IMR-90 (cell line): ENCODE measurements around the gene EREG. TPM values are rescaled to one million over a fixed set of nuclear protein-coding genes. Genes with fewer than 3 reads are reported as not detected.

Experiments
- ATAC-seq: fragments of 200-7000 bp; cut with Tn5 transposase; 2 replicates; pipeline ENCODE4 v1.9.1; 2020; ENCODE audit warnings: low read depth, mild to moderate bottlenecking, moderate library complexity
- BruUV-seq: library from RNA; stranded (reverse); fragments of 400-500 nt; replicated peaks from 2 replicates; lab custom pipeline; 2021; lab: Mats Ljungman, UMichigan
- CTCF ChIA-PET: fragments of 300-600 bp; formaldehyde crosslinking; extraction: SDS; loops from one replicate; lab custom pipeline; 2021; ENCODE audit warnings: antibody characterized with exemption; lab: Yijun Ruan, JAX
- POLR2A ChIA-PET: fragments of 300-600 bp; sonication (Branson Sonifier 250); formaldehyde crosslinking; loops from one replicate; lab custom pipeline; 2022; ENCODE audit warnings: antibody characterized with exemption; ENCODE audit not compliant: unreplicated experiment; lab: Charles Lee
- DNase-seq: peaks from one replicate; pipeline ENCODE4 v3.0.0; 2013
- H2AFZ ChIP-seq: replicated peaks from 2 replicates; pipeline ENCODE3; 2013; ENCODE audit warnings: low read length, mild to moderate bottlenecking; ENCODE audit not compliant: poor library complexity
- H2AK5ac ChIP-seq: 2 replicates; pipeline ENCODE4 v1.6.1; 2013; ENCODE audit warnings: low read depth, low read length, inconsistent platforms
- H2AK9ac ChIP-seq: replicated peaks from 2 replicates; pipeline ENCODE3; 2013; ENCODE audit warnings: mild to moderate bottlenecking, low read depth, low read length, moderate library complexity; ENCODE audit not compliant: poor library complexity
- H2BK120ac ChIP-seq: 2 replicates; pipeline ENCODE4 v1.6.1; 2013; ENCODE audit warnings: low read depth, low read length, inconsistent platforms
- H2BK15ac ChIP-seq: 3 replicates; pipeline ENCODE4 v1.6.1; 2013; ENCODE audit warnings: low read depth, low read length, inconsistent platforms
- H2BK20ac ChIP-seq: 2 replicates; pipeline ENCODE4 v1.6.1; 2013; ENCODE audit warnings: low read depth, mild to moderate bottlenecking, inconsistent platforms, low read length, moderate library complexity
- H2BK5ac ChIP-seq: 2 replicates; pipeline ENCODE4 v1.6.1; 2013; ENCODE audit warnings: mild to moderate bottlenecking, low read depth, low read length, inconsistent platforms; ENCODE audit not compliant: poor library complexity, severe bottlenecking
- H3K14ac ChIP-seq: replicated peaks from 2 replicates; pipeline ENCODE4 v1.6.1; 2013; ENCODE audit warnings: low read depth, low read length, inconsistent platforms
- H3K18ac ChIP-seq: 2 replicates; pipeline ENCODE4 v1.6.1; 2013; ENCODE audit warnings: low read depth, low read length, control low read depth
- H3K23ac ChIP-seq: 2 replicates; pipeline ENCODE4 v1.6.1; 2013; ENCODE audit warnings: low read depth, low read length, inconsistent platforms
- H3K27ac ChIP-seq: 2 replicates; pipeline ENCODE4 v1.5.1; 2013; ENCODE audit warnings: mild to moderate bottlenecking, control low read depth, low read length; ENCODE audit not compliant: insufficient read depth
- H3K27me3 ChIP-seq: 2 replicates; pipeline ENCODE4 v1.6.1; 2013; ENCODE audit warnings: low read length; ENCODE audit not compliant: control insufficient read depth, insufficient read depth
- H3K36me3 ChIP-seq: 2 replicates; pipeline ENCODE4 v1.6.1; 2013; ENCODE audit warnings: low read length, mixed read lengths; ENCODE audit not compliant: control insufficient read depth, insufficient read depth
- H3K4ac ChIP-seq: 2 replicates; pipeline ENCODE4 v1.6.1; 2013; ENCODE audit warnings: low read depth, low read length, inconsistent platforms
- H3K4me1 ChIP-seq: 2 replicates; pipeline ENCODE4 v1.6.1; 2013; ENCODE audit warnings: low read length, mixed read lengths; ENCODE audit not compliant: control insufficient read depth, insufficient read depth
- H3K4me2 ChIP-seq: 2 replicates; pipeline ENCODE4 v1.6.1; 2013; ENCODE audit warnings: low read depth, mild to moderate bottlenecking, control low read depth, low read length, moderate library complexity
- H3K4me3 ChIP-seq: 2 replicates; pipeline ENCODE4 v1.5.1; 2013; ENCODE audit warnings: low read depth, mild to moderate bottlenecking, control low read depth, low read length, moderate library complexity; ENCODE audit not compliant: insufficient read depth
- H3K56ac ChIP-seq: 2 replicates; pipeline ENCODE4 v1.6.1; 2013; ENCODE audit warnings: low read length, inconsistent platforms; ENCODE audit not compliant: insufficient read depth; ENCODE audit errors: extremely low read depth
- H3K79me1 ChIP-seq, 2 experiments: 2 replicates each; pipeline ENCODE4 v1.6.1; 2013; ENCODE audit warnings: low read length in 2 of 2, inconsistent platforms in 1 of 2, low read depth in 1 of 2
- H3K9ac ChIP-seq: 2 replicates; pipeline ENCODE4 v1.6.1; 2013; ENCODE audit warnings: low read depth, low read length, control low read depth
- H3K9me1 ChIP-seq: 2 replicates; pipeline ENCODE4 v1.6.1; 2013; ENCODE audit warnings: low read length, inconsistent platforms; ENCODE audit not compliant: insufficient read depth
- H3K9me3 ChIP-seq: 2 replicates; pipeline ENCODE4 v1.6.1; 2013; ENCODE audit warnings: low read length; ENCODE audit not compliant: control insufficient read depth, insufficient read depth
- H4K20me1 ChIP-seq: 2 replicates; pipeline ENCODE4 v1.6.1; 2013; ENCODE audit warnings: low read length, inconsistent platforms; ENCODE audit not compliant: insufficient read depth
- H4K5ac ChIP-seq: 2 replicates; pipeline ENCODE4 v1.6.1; 2013; ENCODE audit warnings: mild to moderate bottlenecking, low read depth, low read length, control low read depth
- H4K8ac ChIP-seq, 2 experiments: 2 replicates each; pipeline ENCODE4 v1.6.1; 2013; ENCODE audit warnings: low read depth in 2 of 2, low read length in 2 of 2, control low read depth in 1 of 2, inconsistent platforms in 1 of 2
- H4K91ac ChIP-seq: 2 replicates; pipeline ENCODE4 v1.6.1; 2013; ENCODE audit warnings: low read depth, low read length, inconsistent platforms; ENCODE audit not compliant: insufficient read depth
- BHLHE40 ChIP-seq: fragments of 150-350 bp; IDR thresholded peaks from 2 replicates; pipeline ENCODE4 v1.6.1; 2016; ENCODE audit warnings: mild to moderate bottlenecking, low read depth, low read length
- CEBPB ChIP-seq: IDR thresholded peaks from 2 replicates; pipeline ENCODE4 v1.6.1; 2012; ENCODE audit warnings: low read depth, low read length, improper control_type of control experiment
- CHD1 ChIP-seq: IDR thresholded peaks from 2 replicates; pipeline ENCODE4 v1.6.1; 2012; ENCODE audit warnings: low read depth, low read length, improper control_type of control experiment
- ELK1 ChIP-seq: fragments of 150-350 bp; IDR thresholded peaks from 2 replicates; pipeline ENCODE4 v1.6.1; 2016; ENCODE audit warnings: low read depth, mild to moderate bottlenecking, low read length, moderate library complexity, borderline replicate concordance
- FOS ChIP-seq: fragments of 150-350 bp; IDR thresholded peaks from 2 replicates; pipeline ENCODE4 v1.6.1; 2016; ENCODE audit warnings: low read depth, low read length
- MAFK ChIP-seq: IDR thresholded peaks from 2 replicates; pipeline ENCODE4 v1.6.1; 2012; ENCODE audit warnings: low read depth, low read length, improper control_type of control experiment
- MAZ ChIP-seq: IDR thresholded peaks from 2 replicates; pipeline ENCODE4 v1.6.1; 2012; ENCODE audit warnings: low read depth, mild to moderate bottlenecking, low read length, improper control_type of control experiment, moderate library complexity, borderline replicate concordance
- NFE2L2 ChIP-seq: fragments of 150-350 bp; IDR thresholded peaks from 2 replicates; pipeline ENCODE4 v1.6.1; 2016; ENCODE audit warnings: low read depth, mild to moderate bottlenecking, low read length
- POLR2A ChIP-seq: IDR thresholded peaks from 2 replicates; pipeline ENCODE4 v1.6.1; 2012; ENCODE audit warnings: mild to moderate bottlenecking, low read depth, low read length
- RAD21 ChIP-seq: IDR thresholded peaks from 2 replicates; pipeline ENCODE4 v1.6.1; 2012; ENCODE audit warnings: low read length, improper control_type of control experiment
- RCOR1 ChIP-seq: IDR thresholded peaks from 2 replicates; pipeline ENCODE4 v1.6.1; 2012; ENCODE audit warnings: mild to moderate bottlenecking, low read length, improper control_type of control experiment; ENCODE audit not compliant: insufficient replicate concordance
- RFX5 ChIP-seq: IDR thresholded peaks from 2 replicates; pipeline ENCODE4 v1.8.0; 2012; ENCODE audit warnings: low read depth, mild to moderate bottlenecking, low read length, moderate library complexity
- SMC3 ChIP-seq: fragments of 150-350 bp; IDR thresholded peaks from 2 replicates; pipeline ENCODE4 v1.6.1; 2016; ENCODE audit warnings: low read depth, mild to moderate bottlenecking, antibody characterized with exemption, low read length, moderate library complexity
- WGBS, 2 experiments: methylation state at CpG; one replicate each; pipeline versions ENCODE4 v1.1.5 to v1.1.7; 2013; ENCODE audit warnings: missing lambda C conversion rate in 2 of 2; ENCODE audit not compliant: insufficient read length in 1 of 2; ENCODE audit errors: extremely low coverage in 2 of 2; 5-methylcytosine and 5-hydroxymethylcytosine counted together
- dilution Hi-C: fragments of 300-500 bp; cut with HindIII; formaldehyde crosslinking; loops from one replicate; pipeline ENCODE4 v1.14.3; 2018; ENCODE audit warnings: low sequenced_read_pairs; ENCODE audit not compliant: unreplicated experiment
- in situ Hi-C: fragments of 300-500 bp; cut with MboI; formaldehyde crosslinking; loops from 3 replicates; pipeline ENCODE4 v1.14.3; 2019; ENCODE audit warnings: low sequenced_read_pairs, inconsistent platforms, mixed read lengths
- intact Hi-C: fragments of 100-400 bp; cut with micrococcal nuclease; formaldehyde crosslinking; loops from 2 replicates; pipeline ENCODE4 v1.10.0; 2022
- polyA plus RNA-seq, 3 experiments: library from polyadenylated mRNA; depleted of rRNA; stranded (reverse); fragments of >200 nt; gene quantifications; 2 replicates each; pipeline ENCODE4 v1.2.3, GENCODE V29; 2012; ENCODE audit warnings: low replicate concordance in 1 of 3
- total RNA-seq: library from RNA; depleted of rRNA; stranded (reverse); fragments of >200 nt; gene quantifications from 2 replicates; pipeline ENCODE4 v1.2.3, GENCODE V29; 2012
- TF ChIP-seq, protein P1 (sequence below): conservative IDR thresholded peaks from 2 replicates; pipeline ENCODE4 v1.5.1; 2012; ENCODE audit warnings: mild to moderate bottlenecking, low read depth, low read length, improper control_type of control experiment

EREG gene
- total and polyA plus RNA-seq, 2 of the 4 experiments (the other 2 are of a cell fraction): 0.26 to 0.36 TPM

- BruUV-seq: no TSS peak
- DNase-seq (no peak), ATAC-seq (no peak)
- Histone ChIP-seq H3K9me3 (no peaks in the 10 kb centered on the region), H3K27me3 (peaks cover 2% of the 10 kb centered on the region), H3K4me2 (no peak overlapping the region), H3K36me3 (no peaks in the 10 kb centered on the region), H3K4ac (no peak overlapping the region), H4K8ac (no peak overlapping the region), H2AFZ (no peak overlapping the region), H4K20me1 (no peaks in the 10 kb centered on the region), H2AK9ac (no peak overlapping the region), H2BK20ac (no peak overlapping the region), H3K14ac (no peak overlapping the region), H2BK120ac (no peak overlapping the region), H3K9me1 (no peaks in the 10 kb centered on the region), H4K91ac (no peak overlapping the region), H3K27ac (no peak overlapping the region), H2BK15ac (no peak overlapping the region), H4K5ac (no peak overlapping the region), H3K79me1 (no peaks in the 10 kb centered on the region), H3K23ac (no peak overlapping the region), H3K9ac (no peak overlapping the region), H2AK5ac (no peak overlapping the region), H3K4me3 (no peak overlapping the region), H3K56ac (no peak overlapping the region), H3K4me1 (no peaks in the 10 kb centered on the region), H2BK5ac (no peak overlapping the region), H3K18ac (no peak overlapping the region)
- in situ Hi-C loops (loop anchor here (5.0 to 25.0 kb wide), 2 partner anchors 348 to 662 kb away; no protein-coding TSS in a partner anchor), intact Hi-C loops (loop anchor here (5.0 kb wide), 1 partner anchor 208 kb away; no protein-coding TSS in a partner anchor), dilution Hi-C loops (no loop called here)
- ChIA-PET POLR2A (no interaction called here), CTCF (interaction anchor here (0.8 to 1.1 kb wide), 2 partner anchors 349 to 351 kb away, joined by 4 to 5 read pairs; no protein-coding TSS in a partner anchor)
- no CpG with 5 or more reads among the region's 3 CpGs for WGBS, 2 experiments
- TF ChIP-seq POLR2A: no peak
- TF ChIP-seq MAFK: no peak
- no peak for TF ChIP-seq CEBPB
- TF ChIP-seq RAD21: no peak
- no peak for TF ChIP-seq BHLHE40
- TF ChIP-seq, protein P1, sequence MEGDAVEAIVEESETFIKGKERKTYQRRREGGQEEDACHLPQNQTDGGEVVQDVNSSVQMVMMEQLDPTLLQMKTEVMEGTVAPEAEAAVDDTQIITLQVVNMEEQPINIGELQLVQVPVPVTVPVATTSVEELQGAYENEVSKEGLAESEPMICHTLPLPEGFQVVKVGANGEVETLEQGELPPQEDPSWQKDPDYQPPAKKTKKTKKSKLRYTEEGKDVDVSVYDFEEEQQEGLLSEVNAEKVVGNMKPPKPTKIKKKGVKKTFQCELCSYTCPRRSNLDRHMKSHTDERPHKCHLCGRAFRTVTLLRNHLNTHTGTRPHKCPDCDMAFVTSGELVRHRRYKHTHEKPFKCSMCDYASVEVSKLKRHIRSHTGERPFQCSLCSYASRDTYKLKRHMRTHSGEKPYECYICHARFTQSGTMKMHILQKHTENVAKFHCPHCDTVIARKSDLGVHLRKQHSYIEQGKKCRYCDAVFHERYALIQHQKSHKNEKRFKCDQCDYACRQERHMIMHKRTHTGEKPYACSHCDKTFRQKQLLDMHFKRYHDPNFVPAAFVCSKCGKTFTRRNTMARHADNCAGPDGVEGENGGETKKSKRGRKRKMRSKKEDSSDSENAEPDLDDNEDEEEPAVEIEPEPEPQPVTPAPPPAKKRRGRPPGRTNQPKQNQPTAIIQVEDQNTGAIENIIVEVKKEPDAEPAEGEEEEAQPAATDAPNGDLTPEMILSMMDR: no peak
- no peak for TF ChIP-seq MAZ
- TF ChIP-seq CHD1: no peak
- TF ChIP-seq FOS: no peak
- TF ChIP-seq SMC3: no peak
- TF ChIP-seq ELK1: no peak
- TF ChIP-seq RCOR1: no peak
- no peak for TF ChIP-seq RFX5
- TF ChIP-seq NFE2L2: no peak
Observed at GRCh38 chr4:74324262-74324661, 40.7 kb upstream of the EREG start.
